ENCODE data around the gene TMEM185B. TPM values are rescaled to one million over a fixed set of nuclear protein-coding genes. Genes with fewer than 3 reads are reported as not detected.

Gene TMEM185B
- total and polyA plus RNA-seq, 4 donors, result 1.8 to 8.5 (median 6.8) TPM

DNA sequence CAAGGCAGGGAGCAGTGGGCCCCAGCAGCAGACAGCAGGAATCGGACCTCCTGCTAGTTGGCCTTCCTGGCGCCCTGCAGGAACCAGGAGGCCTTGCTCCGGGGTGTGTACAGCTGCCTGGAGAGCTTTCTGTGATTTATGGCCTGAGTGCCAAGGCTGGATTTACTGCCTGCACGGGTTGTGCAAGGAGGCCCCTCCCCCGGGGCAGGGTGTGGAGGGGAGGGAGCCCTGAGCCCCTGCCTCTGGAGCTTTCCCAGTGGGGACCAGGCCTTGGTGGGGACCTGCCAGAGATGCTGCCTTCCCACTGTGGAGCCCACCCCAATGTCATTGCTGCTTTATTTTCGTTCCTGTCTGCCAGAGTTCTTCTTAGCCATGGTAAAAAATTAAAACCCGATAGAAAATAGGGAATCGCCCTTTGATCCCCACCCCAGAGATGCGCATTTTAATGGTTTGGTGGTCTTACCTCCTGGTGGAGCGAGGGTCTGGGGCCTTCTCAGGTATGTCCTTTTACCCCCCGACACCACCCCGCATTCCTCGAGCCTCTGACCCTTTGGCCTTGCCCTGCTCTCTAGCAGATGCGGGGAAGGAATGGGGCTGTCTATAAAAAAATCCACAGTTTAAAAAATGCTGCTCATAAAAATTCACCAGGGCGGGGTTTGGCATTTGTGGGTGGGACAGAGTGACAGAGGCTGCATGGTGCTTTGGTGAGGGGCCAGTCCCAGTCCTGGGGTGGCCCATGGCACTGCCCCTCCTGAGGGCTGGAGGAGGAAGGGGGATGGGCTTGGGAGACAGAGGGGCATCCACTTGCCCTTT, 22.5 kb upstream of the TMEM185B start:
- Histone ChIP-seq H3K4me3 (ENCODE audit: low read depth in 1 of 3, low read length in 3 of 3) (no peak overlapping the region), H3K9me3 (ENCODE audit: control insufficient read depth in 4 of 4, low read length in 3 of 4) (no peaks in the 10 kb centered on the region), H3K9ac (ENCODE audit: low read depth in 1 of 2, low read length in 2 of 2) (no peak overlapping the region), H3K27ac (ENCODE audit: low read depth in 1 of 2, low read length in 2 of 2) (no peak overlapping the region), H3K4me1 (ENCODE audit: control insufficient read depth in 4 of 4, insufficient read depth in 4 of 4, low read length in 3 of 4) (no peaks in the 10 kb centered on the region), H3K36me3 (ENCODE audit: control insufficient read depth in 4 of 4, insufficient read depth in 3 of 4, low read depth in 1 of 4, low read length in 3 of 4) (no peaks in the 10 kb centered on the region), H3K27me3 (ENCODE audit: control insufficient read depth in 4 of 4, insufficient read depth in 4 of 4, low read length in 3 of 4) (no peaks in the 10 kb centered on the region)
- TF ChIP-seq, protein P1, sequence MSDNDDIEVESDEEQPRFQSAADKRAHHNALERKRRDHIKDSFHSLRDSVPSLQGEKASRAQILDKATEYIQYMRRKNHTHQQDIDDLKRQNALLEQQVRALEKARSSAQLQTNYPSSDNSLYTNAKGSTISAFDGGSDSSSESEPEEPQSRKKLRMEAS (IDR thresholded peaks at IDR 0.05), result no peak
- TF ChIP-seq RXRA (IDR thresholded peaks at IDR 0.05) (no peak), JUND (IDR thresholded peaks at IDR 0.05) (no peak)
- TF ChIP-seq, protein P2, sequence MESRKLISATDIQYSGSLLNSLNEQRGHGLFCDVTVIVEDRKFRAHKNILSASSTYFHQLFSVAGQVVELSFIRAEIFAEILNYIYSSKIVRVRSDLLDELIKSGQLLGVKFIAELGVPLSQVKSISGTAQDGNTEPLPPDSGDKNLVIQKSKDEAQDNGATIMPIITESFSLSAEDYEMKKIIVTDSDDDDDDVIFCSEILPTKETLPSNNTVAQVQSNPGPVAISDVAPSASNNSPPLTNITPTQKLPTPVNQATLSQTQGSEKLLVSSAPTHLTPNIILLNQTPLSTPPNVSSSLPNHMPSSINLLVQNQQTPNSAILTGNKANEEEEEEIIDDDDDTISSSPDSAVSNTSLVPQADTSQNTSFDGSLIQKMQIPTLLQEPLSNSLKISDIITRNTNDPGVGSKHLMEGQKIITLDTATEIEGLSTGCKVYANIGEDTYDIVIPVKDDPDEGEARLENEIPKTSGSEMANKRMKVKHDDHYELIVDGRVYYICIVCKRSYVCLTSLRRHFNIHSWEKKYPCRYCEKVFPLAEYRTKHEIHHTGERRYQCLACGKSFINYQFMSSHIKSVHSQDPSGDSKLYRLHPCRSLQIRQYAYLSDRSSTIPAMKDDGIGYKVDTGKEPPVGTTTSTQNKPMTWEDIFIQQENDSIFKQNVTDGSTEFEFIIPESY (IDR thresholded peaks at IDR 0.05), result no peak
- DNase-seq (ENCODE audit: low spot score), result no peak
- WGBS, result 73% methylated on average over 15 of the region's 15 CpGs

DNA sequence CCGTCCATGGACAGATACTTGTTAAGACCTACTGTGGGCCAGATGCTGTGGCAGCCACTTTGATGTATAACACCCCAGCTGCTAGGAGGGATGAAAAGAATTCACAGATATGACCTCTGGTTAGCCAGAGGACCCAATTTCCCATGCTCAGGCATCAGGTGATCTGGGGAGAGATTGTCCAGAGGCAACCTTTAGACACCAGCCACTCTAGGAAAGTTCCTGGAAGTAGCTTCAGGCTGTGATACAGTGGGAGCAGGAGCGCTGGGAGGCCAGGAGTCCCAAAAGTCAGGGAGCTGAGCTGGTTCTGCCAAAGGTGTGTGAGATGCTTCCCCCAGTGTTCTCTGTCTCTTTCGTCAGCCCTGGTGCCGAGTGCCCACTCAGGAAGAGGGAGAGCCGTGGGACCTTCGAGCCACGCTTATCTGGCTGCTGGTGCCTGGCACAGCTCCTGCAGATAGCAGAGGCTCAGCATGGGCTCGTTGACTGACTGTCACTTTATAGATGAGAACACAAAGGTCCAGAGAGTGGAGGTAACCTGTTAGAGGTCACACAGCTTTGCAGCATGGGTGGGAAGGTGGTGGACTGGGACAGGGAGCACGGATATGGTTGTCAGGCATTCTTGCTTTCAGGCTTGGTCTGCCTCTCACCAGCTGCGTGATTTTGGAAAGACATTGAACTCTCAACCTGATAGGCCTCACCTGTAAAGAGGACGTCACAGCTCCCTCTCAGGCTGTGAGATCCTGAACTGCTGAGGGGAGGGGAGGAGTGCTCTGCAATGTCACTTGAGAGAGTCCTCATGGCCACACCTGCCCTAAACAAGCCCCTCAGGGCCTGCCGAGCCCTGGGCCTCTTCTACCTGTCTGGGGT, 21.7 kb upstream of the TMEM185B start:
- DNase-seq (ENCODE audit: low spot score), result no peak
- no peak overlapping the region for H3K4me3 ChIP-seq (ENCODE audit: low read depth in 1 of 3, low read length in 3 of 3)
- H3K27me3 ChIP-seq (ENCODE audit: control insufficient read depth in 4 of 4, insufficient read depth in 4 of 4, low read length in 3 of 4), result no peaks in the 10 kb centered on the region
- no peak overlapping the region for H3K27ac ChIP-seq (ENCODE audit: low read depth in 1 of 2, low read length in 2 of 2)
- no peak for TF ChIP-seq HNF4G (IDR thresholded peaks at IDR 0.05)
- TF ChIP-seq, protein P3, sequence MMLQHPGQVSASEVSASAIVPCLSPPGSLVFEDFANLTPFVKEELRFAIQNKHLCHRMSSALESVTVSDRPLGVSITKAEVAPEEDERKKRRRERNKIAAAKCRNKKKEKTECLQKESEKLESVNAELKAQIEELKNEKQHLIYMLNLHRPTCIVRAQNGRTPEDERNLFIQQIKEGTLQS (IDR thresholded peaks at IDR 0.05), result no peak
- TF ChIP-seq HNF4A (conservative IDR thresholded peaks at IDR 0.05), result no peak
- 81% methylated on average over 12 of the region's 12 CpGs for WGBS
- H3K9me3 ChIP-seq (ENCODE audit: control insufficient read depth in 4 of 4, low read length in 3 of 4), result no peaks in the 10 kb centered on the region
- H3K4me1 ChIP-seq (ENCODE audit: control insufficient read depth in 4 of 4, insufficient read depth in 4 of 4, low read length in 3 of 4), result no peaks in the 10 kb centered on the region
- H3K9ac ChIP-seq (ENCODE audit: low read depth in 1 of 2, low read length in 2 of 2), result no peak overlapping the region
- no peaks in the 10 kb centered on the region for H3K36me3 ChIP-seq (ENCODE audit: control insufficient read depth in 4 of 4, insufficient read depth in 3 of 4, low read depth in 1 of 4, low read length in 3 of 4)

DNA sequence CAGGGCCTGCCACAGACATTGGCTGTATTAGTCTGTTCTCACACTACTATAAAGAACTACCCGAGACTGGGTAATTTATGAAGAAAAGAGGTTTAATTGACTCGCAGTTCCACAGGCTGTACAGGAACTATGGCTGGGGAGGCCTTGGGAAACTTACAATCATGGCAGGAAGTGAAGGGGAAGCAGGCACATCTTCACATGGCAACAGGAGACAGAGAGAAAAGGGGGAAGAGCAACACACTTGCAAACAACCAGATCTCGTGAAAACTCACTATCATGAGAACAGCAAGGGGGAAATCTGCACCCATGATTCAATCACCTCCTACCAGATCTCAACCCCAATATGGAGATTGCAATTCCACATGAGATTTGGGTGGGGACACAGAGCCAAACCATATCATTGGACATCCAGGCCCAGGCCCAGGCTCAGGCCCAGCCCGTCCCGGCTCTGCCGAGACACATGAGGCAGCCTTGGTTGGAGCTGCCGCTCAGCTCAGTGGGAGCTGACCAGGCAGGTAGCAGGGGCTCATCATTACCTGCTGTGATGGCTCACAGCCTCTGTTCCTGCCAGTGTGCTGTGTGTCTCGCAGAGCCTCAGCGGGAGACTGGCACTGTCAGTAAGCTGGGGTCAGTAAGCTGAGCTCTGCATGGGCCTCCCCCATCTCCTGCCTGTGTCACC, 20.8 kb upstream of the TMEM185B start:
- Histone ChIP-seq H3K9ac (ENCODE audit: low read depth in 1 of 2, low read length in 2 of 2) (no peak overlapping the region), H3K36me3 (ENCODE audit: control insufficient read depth in 4 of 4, insufficient read depth in 3 of 4, low read depth in 1 of 4, low read length in 3 of 4) (no peaks in the 10 kb centered on the region), H3K27me3 (ENCODE audit: control insufficient read depth in 4 of 4, insufficient read depth in 4 of 4, low read length in 3 of 4) (no peaks in the 10 kb centered on the region), H3K9me3 (ENCODE audit: control insufficient read depth in 4 of 4, low read length in 3 of 4) (no peaks in the 10 kb centered on the region), H3K4me3 (ENCODE audit: low read depth in 1 of 3, low read length in 3 of 3) (no peak overlapping the region), H3K27ac (ENCODE audit: low read depth in 1 of 2, low read length in 2 of 2) (no peak overlapping the region), H3K4me1 (ENCODE audit: control insufficient read depth in 4 of 4, insufficient read depth in 4 of 4, low read length in 3 of 4) (no peaks in the 10 kb centered on the region)
- no peak for TF ChIP-seq RAD21 (IDR thresholded peaks at IDR 0.05)
- TF ChIP-seq, protein P4, sequence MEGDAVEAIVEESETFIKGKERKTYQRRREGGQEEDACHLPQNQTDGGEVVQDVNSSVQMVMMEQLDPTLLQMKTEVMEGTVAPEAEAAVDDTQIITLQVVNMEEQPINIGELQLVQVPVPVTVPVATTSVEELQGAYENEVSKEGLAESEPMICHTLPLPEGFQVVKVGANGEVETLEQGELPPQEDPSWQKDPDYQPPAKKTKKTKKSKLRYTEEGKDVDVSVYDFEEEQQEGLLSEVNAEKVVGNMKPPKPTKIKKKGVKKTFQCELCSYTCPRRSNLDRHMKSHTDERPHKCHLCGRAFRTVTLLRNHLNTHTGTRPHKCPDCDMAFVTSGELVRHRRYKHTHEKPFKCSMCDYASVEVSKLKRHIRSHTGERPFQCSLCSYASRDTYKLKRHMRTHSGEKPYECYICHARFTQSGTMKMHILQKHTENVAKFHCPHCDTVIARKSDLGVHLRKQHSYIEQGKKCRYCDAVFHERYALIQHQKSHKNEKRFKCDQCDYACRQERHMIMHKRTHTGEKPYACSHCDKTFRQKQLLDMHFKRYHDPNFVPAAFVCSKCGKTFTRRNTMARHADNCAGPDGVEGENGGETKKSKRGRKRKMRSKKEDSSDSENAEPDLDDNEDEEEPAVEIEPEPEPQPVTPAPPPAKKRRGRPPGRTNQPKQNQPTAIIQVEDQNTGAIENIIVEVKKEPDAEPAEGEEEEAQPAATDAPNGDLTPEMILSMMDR (IDR thresholded peaks at IDR 0.05; ENCODE audit: low read depth, low read length, missing input control), result no peak
- no peak for TF ChIP-seq SP1 (IDR thresholded peaks at IDR 0.05)
- no peak for DNase-seq (ENCODE audit: low spot score)
- WGBS, result 97% methylated on average over 9 of the region's 9 CpGs

All from liver (tissue), 9 donors.